GM12873 (cell line): ENCODE measurements around the gene NDC80.

ENCODE experiments used
- CTCF ChIP-seq: IDR thresholded peaks from 2 replicates; pipeline ENCODE4 v1.5.1; 2012; ENCODE audit warnings: low read depth, mild to moderate bottlenecking, moderate library complexity, low read length, control low read depth; ENCODE audit not compliant: insufficient read depth; ENCODE audit errors: missing control alignments

Gene NDC80

GRCh38 chr18:2625217-2625616 lies 53.9 kb downstream of the NDC80 start:
- no peak for TF ChIP-seq CTCF

GRCh38 chr18:2627821-2628276 lies 56.5 kb downstream of the NDC80 start:
- no peak for TF ChIP-seq CTCF

GRCh38 chr18:2629003-2629402 lies 57.6 kb downstream of the NDC80 start:
- no peak for TF ChIP-seq CTCF

- TF ChIP-seq CTCF: no peak
Observed at GRCh38 chr18:2635586-2635985, 64.2 kb downstream of the NDC80 start.

GRCh38 chr18:2636126-2636631 lies 64.8 kb downstream of the NDC80 start:
- no peak for TF ChIP-seq CTCF

GRCh38 chr18:2641638-2642037 lies 70.3 kb downstream of the NDC80 start:
- TF ChIP-seq CTCF: no peak

- no peak for TF ChIP-seq CTCF
Observed at GRCh38 chr18:2642771-2643170, 71.4 kb downstream of the NDC80 start.
